B cell (primary cell): ENCODE measurements around the gene RNPEPL1. TPM values are rescaled to one million over a fixed set of nuclear protein-coding genes. Genes with fewer than 3 reads are reported as not detected.

ENCODE experiments used
- ATAC-seq: fragments of 200-7000 bp; cut with Tn5 transposase; one replicate; pipeline ENCODE4 v1.10.0; 2021; ENCODE audit warnings: low read depth, mild to moderate bottlenecking, moderate number of reproducible peaks, moderate library complexity
- CTCF ChIA-PET: fragments of 350-600 bp; sonication (Branson Sonifier 250); formaldehyde crosslinking; loops from one replicate; lab custom pipeline; 2021; ENCODE audit warnings: antibody characterized with exemption, inconsistent platforms; lab: Charles Lee
- POLR2A ChIA-PET: fragments of 350-600 bp; sonication (Branson Sonifier 250); formaldehyde crosslinking; loops from one replicate; lab custom pipeline; 2021; ENCODE audit warnings: antibody characterized with exemption; lab: Charles Lee
- DNase-seq: peaks from one replicate; pipeline ENCODE4 v3.0.0; 2013
- H2AFZ ChIP-seq: 2 replicates; pipeline ENCODE4 v1.6.1; 2012; ENCODE audit warnings: mild to moderate bottlenecking, low read depth, low read length; ENCODE audit not compliant: insufficient read depth, poor library complexity, severe bottlenecking
- H3K27ac ChIP-seq, 2 donors: 1 replicate in 1 of 2; 2 replicates in 1 of 2; pipeline ENCODE4 v1.5.1; 2012 to 2013; ENCODE audit warnings: low read length in 2 of 2, mild to moderate bottlenecking in 2 of 2, moderate library complexity in 1 of 2
- H3K27me3 ChIP-seq, 4 experiments: fragments of 200-600 bp in 1 of 4; sonication (generic) in 1 of 4; replicated peaks in 1 of 4; 1 replicate in 2 of 4; 2 replicates in 2 of 4; pipeline versions ENCODE4 v1.6.1 to v1.7.0; 2013 to 2016; ENCODE audit warnings: low read length in 3 of 4, mild to moderate bottlenecking in 2 of 4, mixed read lengths in 1 of 4, moderate library complexity in 1 of 4; ENCODE audit not compliant: insufficient read depth in 4 of 4, control insufficient read depth in 3 of 4; ENCODE audit errors: control extremely low read depth in 1 of 4
- H3K36me3 ChIP-seq, 2 experiments: replicated peaks in 1 of 2; 1 replicate in 1 of 2; 2 replicates in 1 of 2; pipeline versions ENCODE4 v1.6.1 to v1.7.1; 2013; ENCODE audit warnings: low read length in 1 of 2; ENCODE audit not compliant: insufficient read depth in 2 of 2, control insufficient read depth in 1 of 2; ENCODE audit errors: control extremely low read depth in 1 of 2, extremely low read depth in 1 of 2
- H3K4me1 ChIP-seq, 2 donors: fragments of 200-600 bp in 1 of 2; sonication (generic) in 1 of 2; 1 replicate in 1 of 2; 2 replicates in 1 of 2; pipeline versions ENCODE4 v1.5.1 to v1.6.1; 2013 to 2017; ENCODE audit warnings: low read length in 2 of 2; ENCODE audit not compliant: control insufficient read depth in 2 of 2, insufficient read depth in 2 of 2
- H3K4me2 ChIP-seq: replicated peaks from 2 replicates; pipeline ENCODE3; 2012; ENCODE audit warnings: mild to moderate bottlenecking, low read depth, low read length; ENCODE audit not compliant: poor library complexity, severe bottlenecking
- H3K4me3 ChIP-seq, 5 experiments: fragments of 200-600 bp in 1 of 5; sonication (generic) in 1 of 5; 1 replicate in 3 of 5; 2 replicates in 2 of 5; pipeline versions ENCODE4 v1.5.1 to v1.7.0; 2011 to 2016; ENCODE audit warnings: low read length in 4 of 5, mild to moderate bottlenecking in 4 of 5, low read depth in 2 of 5, control low read depth in 1 of 5, moderate library complexity in 1 of 5; ENCODE audit not compliant: insufficient read depth in 1 of 5; ENCODE audit errors: control extremely low read depth in 1 of 5, extremely low read depth in 1 of 5
- H3K79me2 ChIP-seq: fragments of 200-600 bp; sonication (generic); one replicate; pipeline ENCODE4 v1.6.0; 2016; ENCODE audit warnings: low read length; ENCODE audit not compliant: control insufficient read depth, insufficient read depth
- H3K9ac ChIP-seq: fragments of 200-600 bp; sonication (generic); 2 replicates; pipeline ENCODE4 v1.6.1; 2017; ENCODE audit warnings: mild to moderate bottlenecking, low read length, moderate library complexity
- H3K9me3 ChIP-seq, 3 donors: one replicate each; pipeline versions ENCODE4 v1.6.1 to v1.7.1; 2013; ENCODE audit warnings: low read length in 2 of 3; ENCODE audit not compliant: control insufficient read depth in 2 of 3, insufficient read depth in 1 of 3; ENCODE audit errors: control extremely low read depth in 1 of 3
- H4K20me1 ChIP-seq: 2 replicates; pipeline ENCODE4 v1.6.0; 2012; ENCODE audit warnings: mild to moderate bottlenecking, low read length; ENCODE audit not compliant: insufficient read depth, control insufficient read depth, poor library complexity, severe bottlenecking
- H3K27ac Mint-ChIP-seq: one replicate; pipeline ENCODE4 v1.8.0; 2021; ENCODE audit warnings: mixed read lengths
- H3K27me3 Mint-ChIP-seq: one replicate; pipeline ENCODE4 v1.8.0; 2021; ENCODE audit warnings: mixed read lengths
- H3K4me1 Mint-ChIP-seq: one replicate; pipeline ENCODE4 v1.8.0; 2021; ENCODE audit warnings: mixed read lengths
- H3K4me3 Mint-ChIP-seq: one replicate; pipeline ENCODE4 v1.8.0; 2021; ENCODE audit warnings: mixed read lengths
- H3K9me3 Mint-ChIP-seq: one replicate; pipeline ENCODE4 v1.8.0; 2022; ENCODE audit warnings: mixed read lengths; ENCODE audit not compliant: insufficient read depth
- EZH2 ChIP-seq: IDR thresholded peaks from 2 replicates; pipeline ENCODE4 v1.6.1; 2012; ENCODE audit warnings: borderline replicate concordance, low read depth, mild to moderate bottlenecking, moderate library complexity, low read length; ENCODE audit not compliant: insufficient read depth, poor library complexity, severe bottlenecking
- WGBS: methylation state at CpG from one replicate; pipeline ENCODE4 v1.1.5; 2013; ENCODE audit warnings: missing lambda C conversion rate; ENCODE audit not compliant: insufficient coverage; 5-methylcytosine and 5-hydroxymethylcytosine counted together
- intact Hi-C: fragments of 100-400 bp; cut with micrococcal nuclease; formaldehyde crosslinking; loops from one replicate; pipeline ENCODE4 v1.10.0; 2022
- polyA plus RNA-seq: library from polyadenylated mRNA; depleted of rRNA; stranded (reverse); fragments of >200 nt; gene quantifications from 2 replicates; pipeline ENCODE4 v1.2.3, GENCODE V29; 2012
- total RNA-seq, 2 donors: library from RNA; stranded (reverse); fragments of 120-200 nt in 1 of 2; gene quantifications; 1 replicate in 1 of 2; 2 replicates in 1 of 2; pipeline versions ENCODE4 v1.2.3 to v1.2.4, GENCODE V29; 2013 to 2022
- TF ChIP-seq, protein P1 (sequence below): fragments of 200-600 bp; IDR thresholded peaks from one replicate; pipeline ENCODE4 v1.8.0; 2022; ENCODE audit warnings: antibody characterized with exemption, mild to moderate bottlenecking

Gene RNPEPL1
- total and polyA plus RNA-seq, 2 donors (not counting 1 experiment from before 2014, with no cell fraction given), result 103 to 109 TPM

- Histone ChIP-seq H3K27ac (no peak overlapping the region), H3K9ac (no peak overlapping the region), H3K36me3 (peaks cover 0 to 32% of the 10 kb centered on the region in 2 experiments), H2AFZ (no peak overlapping the region), H3K4me1 (peaks cover 15% of the 10 kb centered on the region in 2 donors), H3K4me2 (no peak overlapping the region), H3K79me2 (peaks cover 80% of the 10 kb centered on the region), H3K9me3 (no peaks in the 10 kb centered on the region), H3K4me3 (no peak overlapping the region), H3K27me3 (no peaks in the 10 kb centered on the region), H4K20me1 (peaks cover 91% of the 10 kb centered on the region)
- Mint-ChIP-seq H3K4me1 (peaks cover 18% of the 10 kb centered on the region), H3K4me3 (no peak overlapping the region), H3K27ac (no peak overlapping the region), H3K27me3 (no peaks in the 10 kb centered on the region), H3K9me3 (no peaks in the 10 kb centered on the region)
- TF ChIP-seq EZH2, result no peak
- TF ChIP-seq, protein P1, sequence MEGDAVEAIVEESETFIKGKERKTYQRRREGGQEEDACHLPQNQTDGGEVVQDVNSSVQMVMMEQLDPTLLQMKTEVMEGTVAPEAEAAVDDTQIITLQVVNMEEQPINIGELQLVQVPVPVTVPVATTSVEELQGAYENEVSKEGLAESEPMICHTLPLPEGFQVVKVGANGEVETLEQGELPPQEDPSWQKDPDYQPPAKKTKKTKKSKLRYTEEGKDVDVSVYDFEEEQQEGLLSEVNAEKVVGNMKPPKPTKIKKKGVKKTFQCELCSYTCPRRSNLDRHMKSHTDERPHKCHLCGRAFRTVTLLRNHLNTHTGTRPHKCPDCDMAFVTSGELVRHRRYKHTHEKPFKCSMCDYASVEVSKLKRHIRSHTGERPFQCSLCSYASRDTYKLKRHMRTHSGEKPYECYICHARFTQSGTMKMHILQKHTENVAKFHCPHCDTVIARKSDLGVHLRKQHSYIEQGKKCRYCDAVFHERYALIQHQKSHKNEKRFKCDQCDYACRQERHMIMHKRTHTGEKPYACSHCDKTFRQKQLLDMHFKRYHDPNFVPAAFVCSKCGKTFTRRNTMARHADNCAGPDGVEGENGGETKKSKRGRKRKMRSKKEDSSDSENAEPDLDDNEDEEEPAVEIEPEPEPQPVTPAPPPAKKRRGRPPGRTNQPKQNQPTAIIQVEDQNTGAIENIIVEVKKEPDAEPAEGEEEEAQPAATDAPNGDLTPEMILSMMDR, result no peak
- 98% methylated on average over 13 of the region's 13 CpGs for WGBS
- intact Hi-C loops, result no loop called here
- no peak for ATAC-seq
- POLR2A ChIA-PET, result no interaction called here
- CTCF ChIA-PET, result no interaction called here
- DNase-seq, result no peak
Observed at GRCh38 chr2:240591784-240592183, 23.5 kb downstream of the RNPEPL1 start.

DNA sequence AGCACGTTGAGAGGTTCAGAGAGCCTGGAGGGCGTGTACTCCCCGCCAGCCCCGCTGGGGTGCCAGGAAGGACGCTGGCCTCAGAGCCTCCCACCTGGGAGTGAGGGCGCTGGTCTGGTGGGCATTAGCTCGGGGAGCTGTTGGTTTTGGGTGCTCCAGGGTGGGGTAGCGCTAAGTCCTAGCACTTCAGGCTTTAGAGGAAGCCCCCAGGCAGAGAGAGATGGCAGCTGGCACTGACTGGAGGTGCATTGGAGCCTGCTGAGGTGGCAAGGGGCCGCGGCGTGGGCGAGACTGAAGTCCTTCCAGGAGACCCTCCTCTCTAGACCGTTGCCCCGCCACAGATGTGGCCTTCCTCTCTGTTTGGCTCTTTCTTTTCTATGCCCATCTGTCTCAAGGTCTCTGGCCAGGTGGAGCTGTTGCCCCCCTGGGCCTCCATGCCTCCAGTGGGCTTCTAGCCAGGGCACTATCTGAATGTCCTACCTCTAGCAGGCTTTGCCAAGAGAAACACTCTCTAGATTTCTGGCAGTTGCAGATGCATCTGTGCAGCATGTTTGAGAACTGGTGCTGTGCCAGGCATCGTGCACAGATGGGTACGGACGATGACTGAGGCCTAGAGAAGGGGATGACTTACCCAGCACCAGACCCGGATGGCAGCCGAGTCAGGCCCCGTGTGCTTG, 24.9 kb downstream of the RNPEPL1 start:
- DNase-seq (no peak), ATAC-seq (no peak)
- intact Hi-C loops, result no loop called here
- H3K27ac ChIP-seq, result no peak overlapping the region
- H3K9me3 Mint-ChIP-seq, result no peaks in the 10 kb centered on the region
- ChIA-PET POLR2A (no interaction called here), CTCF (no interaction called here)
- H3K27ac Mint-ChIP-seq, result no peak overlapping the region
- no peak overlapping the region for H3K4me3 Mint-ChIP-seq
- H3K4me3 ChIP-seq, result no peak overlapping the region
- H3K4me2 ChIP-seq, result no peak overlapping the region
- TF ChIP-seq, protein P1, result no peak
- TF ChIP-seq EZH2, result no peak
- no peak overlapping the region for H3K9ac ChIP-seq
- H3K4me1 Mint-ChIP-seq, result peaks cover 8% of the 10 kb centered on the region
- H2AFZ ChIP-seq, result no peak overlapping the region
- H4K20me1 ChIP-seq, result peaks cover 78% of the 10 kb centered on the region
- H3K27me3 Mint-ChIP-seq, result no peaks in the 10 kb centered on the region
- H3K36me3 ChIP-seq, result peaks cover 0 to 44% of the 10 kb centered on the region in 2 experiments
- no peaks in the 10 kb centered on the region for H3K27me3 ChIP-seq
- H3K9me3 ChIP-seq, result no peaks in the 10 kb centered on the region
- H3K79me2 ChIP-seq, result peaks cover 66% of the 10 kb centered on the region
- WGBS, result 97% methylated on average over 20 of the region's 20 CpGs
- H3K4me1 ChIP-seq, result peaks cover 4% of the 10 kb centered on the region in 2 donors
